SK-N-SH (cell line): ENCODE data around the gene MIDN.

Experiments
- EP300 ChIP-seq, 2 experiments: IDR thresholded peaks; 2 replicates each; pipeline versions ENCODE4 v1.4.0 to v1.6.1; 2012; ENCODE audit warnings: borderline replicate concordance in 1 of 2, low read depth in 1 of 2, low read length in 1 of 2
- EZH2phosphoT487 ChIP-seq: fragments of 200-600 bp; sonication (generic); IDR thresholded peaks from 2 replicates; pipeline ENCODE4 v1.6.1; 2017; ENCODE audit warnings: low read depth, mixed run types, mild to moderate bottlenecking, antibody characterized with exemption, moderate library complexity, borderline replicate concordance
- POLR2AphosphoS5 ChIP-seq: IDR thresholded peaks from 2 replicates; pipeline ENCODE4 v1.6.1; 2012; ENCODE audit warnings: low read depth, low read length
- SMC3 ChIP-seq: IDR thresholded peaks from 2 replicates; pipeline ENCODE4 v1.6.1; 2012; ENCODE audit warnings: low read depth, low read length, improper control_type of control experiment
- TCF12 ChIP-seq: IDR thresholded peaks from 2 replicates; pipeline ENCODE4 v1.4.0; 2012
- TF ChIP-seq, protein P1 (sequence below): IDR thresholded peaks from 2 replicates; pipeline ENCODE4 v1.6.1; 2012; ENCODE audit warnings: mild to moderate bottlenecking, low read depth, low read length, moderate library complexity
- TF ChIP-seq, protein P2 (sequence below): fragments of 200-600 bp; sonication (generic); IDR thresholded peaks from 2 replicates; pipeline ENCODE4 v1.6.1; 2017; ENCODE audit warnings: antibody characterized with exemption, mild to moderate bottlenecking, moderate library complexity
- TF ChIP-seq, protein P3 (sequence below): fragments of 150-350 bp; IDR thresholded peaks from 2 replicates; pipeline ENCODE4 v1.6.1; 2017; ENCODE audit warnings: antibody characterized with exemption, low read length, low read depth, borderline replicate concordance
- TF ChIP-seq, protein P4 (sequence below): IDR thresholded peaks from 2 replicates; pipeline ENCODE4 v1.4.0; 2012; ENCODE audit warnings: low read depth

DNA sequence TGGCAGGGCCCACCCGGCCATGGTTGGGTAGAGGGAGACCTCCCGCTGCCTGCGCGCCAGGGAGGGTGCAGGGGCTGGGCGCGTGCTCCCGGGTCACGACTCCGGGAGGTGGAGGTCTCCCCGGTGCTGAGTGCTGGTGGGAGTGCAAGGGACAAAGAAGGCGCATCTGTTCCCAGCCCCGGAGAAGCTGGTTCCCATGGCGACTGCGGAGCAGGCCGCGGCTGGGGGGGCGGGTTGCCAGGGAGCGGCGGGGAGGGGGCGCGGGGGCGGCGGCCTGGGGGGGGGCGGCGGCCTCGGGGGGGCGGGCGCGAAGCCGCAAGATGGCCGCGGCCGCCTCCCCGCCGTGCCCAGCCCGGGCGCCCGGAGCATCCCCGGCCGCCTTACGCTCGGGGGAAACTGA lies 11.8 kb upstream of the MIDN start:
- TF ChIP-seq EP300 (IDR thresholded peaks at IDR 0.05; ENCODE audit: borderline replicate concordance in 1 of 2, low read depth in 1 of 2, low read length in 1 of 2), result no peak
- no peak for TF ChIP-seq POLR2AphosphoS5
- TF ChIP-seq, protein P1, sequence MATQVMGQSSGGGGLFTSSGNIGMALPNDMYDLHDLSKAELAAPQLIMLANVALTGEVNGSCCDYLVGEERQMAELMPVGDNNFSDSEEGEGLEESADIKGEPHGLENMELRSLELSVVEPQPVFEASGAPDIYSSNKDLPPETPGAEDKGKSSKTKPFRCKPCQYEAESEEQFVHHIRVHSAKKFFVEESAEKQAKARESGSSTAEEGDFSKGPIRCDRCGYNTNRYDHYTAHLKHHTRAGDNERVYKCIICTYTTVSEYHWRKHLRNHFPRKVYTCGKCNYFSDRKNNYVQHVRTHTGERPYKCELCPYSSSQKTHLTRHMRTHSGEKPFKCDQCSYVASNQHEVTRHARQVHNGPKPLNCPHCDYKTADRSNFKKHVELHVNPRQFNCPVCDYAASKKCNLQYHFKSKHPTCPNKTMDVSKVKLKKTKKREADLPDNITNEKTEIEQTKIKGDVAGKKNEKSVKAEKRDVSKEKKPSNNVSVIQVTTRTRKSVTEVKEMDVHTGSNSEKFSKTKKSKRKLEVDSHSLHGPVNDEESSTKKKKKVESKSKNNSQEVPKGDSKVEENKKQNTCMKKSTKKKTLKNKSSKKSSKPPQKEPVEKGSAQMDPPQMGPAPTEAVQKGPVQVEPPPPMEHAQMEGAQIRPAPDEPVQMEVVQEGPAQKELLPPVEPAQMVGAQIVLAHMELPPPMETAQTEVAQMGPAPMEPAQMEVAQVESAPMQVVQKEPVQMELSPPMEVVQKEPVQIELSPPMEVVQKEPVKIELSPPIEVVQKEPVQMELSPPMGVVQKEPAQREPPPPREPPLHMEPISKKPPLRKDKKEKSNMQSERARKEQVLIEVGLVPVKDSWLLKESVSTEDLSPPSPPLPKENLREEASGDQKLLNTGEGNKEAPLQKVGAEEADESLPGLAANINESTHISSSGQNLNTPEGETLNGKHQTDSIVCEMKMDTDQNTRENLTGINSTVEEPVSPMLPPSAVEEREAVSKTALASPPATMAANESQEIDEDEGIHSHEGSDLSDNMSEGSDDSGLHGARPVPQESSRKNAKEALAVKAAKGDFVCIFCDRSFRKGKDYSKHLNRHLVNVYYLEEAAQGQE, result no peak
- TF ChIP-seq, protein P2, sequence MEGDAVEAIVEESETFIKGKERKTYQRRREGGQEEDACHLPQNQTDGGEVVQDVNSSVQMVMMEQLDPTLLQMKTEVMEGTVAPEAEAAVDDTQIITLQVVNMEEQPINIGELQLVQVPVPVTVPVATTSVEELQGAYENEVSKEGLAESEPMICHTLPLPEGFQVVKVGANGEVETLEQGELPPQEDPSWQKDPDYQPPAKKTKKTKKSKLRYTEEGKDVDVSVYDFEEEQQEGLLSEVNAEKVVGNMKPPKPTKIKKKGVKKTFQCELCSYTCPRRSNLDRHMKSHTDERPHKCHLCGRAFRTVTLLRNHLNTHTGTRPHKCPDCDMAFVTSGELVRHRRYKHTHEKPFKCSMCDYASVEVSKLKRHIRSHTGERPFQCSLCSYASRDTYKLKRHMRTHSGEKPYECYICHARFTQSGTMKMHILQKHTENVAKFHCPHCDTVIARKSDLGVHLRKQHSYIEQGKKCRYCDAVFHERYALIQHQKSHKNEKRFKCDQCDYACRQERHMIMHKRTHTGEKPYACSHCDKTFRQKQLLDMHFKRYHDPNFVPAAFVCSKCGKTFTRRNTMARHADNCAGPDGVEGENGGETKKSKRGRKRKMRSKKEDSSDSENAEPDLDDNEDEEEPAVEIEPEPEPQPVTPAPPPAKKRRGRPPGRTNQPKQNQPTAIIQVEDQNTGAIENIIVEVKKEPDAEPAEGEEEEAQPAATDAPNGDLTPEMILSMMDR, result no peak
- TF ChIP-seq EZH2phosphoT487, result no peak
- no peak for TF ChIP-seq SMC3
- TF ChIP-seq, protein P3, sequence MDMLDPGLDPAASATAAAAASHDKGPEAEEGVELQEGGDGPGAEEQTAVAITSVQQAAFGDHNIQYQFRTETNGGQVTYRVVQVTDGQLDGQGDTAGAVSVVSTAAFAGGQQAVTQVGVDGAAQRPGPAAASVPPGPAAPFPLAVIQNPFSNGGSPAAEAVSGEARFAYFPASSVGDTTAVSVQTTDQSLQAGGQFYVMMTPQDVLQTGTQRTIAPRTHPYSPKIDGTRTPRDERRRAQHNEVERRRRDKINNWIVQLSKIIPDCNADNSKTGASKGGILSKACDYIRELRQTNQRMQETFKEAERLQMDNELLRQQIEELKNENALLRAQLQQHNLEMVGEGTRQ, result no peak
- no peak for TF ChIP-seq TCF12
- TF ChIP-seq, protein P4, sequence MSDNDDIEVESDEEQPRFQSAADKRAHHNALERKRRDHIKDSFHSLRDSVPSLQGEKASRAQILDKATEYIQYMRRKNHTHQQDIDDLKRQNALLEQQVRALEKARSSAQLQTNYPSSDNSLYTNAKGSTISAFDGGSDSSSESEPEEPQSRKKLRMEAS, result no peak
